BE2C (cell line): ENCODE measurements around the gene SORBS2.

Experiments used
- DNase-seq: peaks from one replicate; pipeline ENCODE4 v3.0.0-alpha.2; 2020
- H3K27me3 ChIP-seq: fragments of 250-450 bp; sonication (Bioruptor Pico); 2 replicates; pipeline ENCODE4 v1.5.1; 2020; ENCODE audit warnings: mild to moderate bottlenecking
- H3K36me3 ChIP-seq: fragments of 250-450 bp; sonication (Bioruptor Pico); 2 replicates; pipeline ENCODE4 v1.5.1; 2020; ENCODE audit warnings: mild to moderate bottlenecking
- H3K4me1 ChIP-seq: fragments of 250-450 bp; sonication (Bioruptor Pico); 2 replicates; pipeline ENCODE4 v1.5.1; 2020
- H3K4me3 ChIP-seq: 2 replicates; pipeline ENCODE4 v1.5.1; 2011; ENCODE audit warnings: low read depth, low read length
- H3K9me3 ChIP-seq: fragments of 250-450 bp; sonication (Bioruptor Pico); 2 replicates; pipeline ENCODE4 v1.5.1; 2020
- CTCF ChIP-seq: IDR thresholded peaks from 2 replicates; pipeline ENCODE4 v1.5.1; 2012; ENCODE audit warnings: mild to moderate bottlenecking, low read depth, low read length

SORBS2 gene

GRCh38 chr4:185651137-185651677, 160.8 kb downstream of the SORBS2 start:
- H3K4me3 ChIP-seq = no peak overlapping the region
- no peak for TF ChIP-seq CTCF
- H3K27me3 ChIP-seq = no peaks in the 10 kb centered on the region
- DNase-seq = no peak
- H3K36me3 ChIP-seq = peaks cover 3% of the 10 kb centered on the region
- no peaks in the 10 kb centered on the region for H3K4me1 ChIP-seq
- no peaks in the 10 kb centered on the region for H3K9me3 ChIP-seq

GRCh38 chr4:185648631-185649030, 163.4 kb downstream of the SORBS2 start:
- H3K36me3 ChIP-seq = peaks cover 3% of the 10 kb centered on the region
- H3K4me1 ChIP-seq = peaks cover 4% of the 10 kb centered on the region
- no peak for TF ChIP-seq CTCF
- H3K4me3 ChIP-seq = no peak overlapping the region
- H3K9me3 ChIP-seq = no peaks in the 10 kb centered on the region
- H3K27me3 ChIP-seq = no peaks in the 10 kb centered on the region
- DNase-seq = no peak

- Histone ChIP-seq H3K4me1 (peaks cover 4% of the 10 kb centered on the region), H3K27me3 (no peaks in the 10 kb centered on the region), H3K9me3 (no peaks in the 10 kb centered on the region), H3K4me3 (no peak overlapping the region), H3K36me3 (peaks cover 3% of the 10 kb centered on the region; the same call in 1 of the 2 replicates)
- no peak for DNase-seq
- TF ChIP-seq CTCF = no peak
Observed at GRCh38 chr4:185645403-185645802, 166.6 kb downstream of the SORBS2 start.

GRCh38 chr4:185644408-185644807, 167.6 kb downstream of the SORBS2 start:
- peaks cover 3% of the 10 kb centered on the region; the same call in 1 of the 2 replicates for H3K36me3 ChIP-seq
- H3K4me1 ChIP-seq = peaks cover 4% of the 10 kb centered on the region
- DNase-seq = peak; percentile 72
- H3K4me3 ChIP-seq = no peak overlapping the region
- H3K27me3 ChIP-seq = no peaks in the 10 kb centered on the region
- H3K9me3 ChIP-seq = no peaks in the 10 kb centered on the region
- no peak for TF ChIP-seq CTCF

GRCh38 chr4:185642907-185643306, 169.1 kb downstream of the SORBS2 start:
- no peak for DNase-seq
- no peak for TF ChIP-seq CTCF
- H3K4me1 ChIP-seq = peaks cover 4% of the 10 kb centered on the region
- no peaks in the 10 kb centered on the region for H3K27me3 ChIP-seq
- no peaks in the 10 kb centered on the region for H3K36me3 ChIP-seq
- H3K4me3 ChIP-seq = no peak overlapping the region
- H3K9me3 ChIP-seq = no peaks in the 10 kb centered on the region

GRCh38 chr4:185640811-185641675, 171.0 kb downstream of the SORBS2 start:
- peak; percentile 52 for TF ChIP-seq CTCF
- no peaks in the 10 kb centered on the region for H3K27me3 ChIP-seq
- peaks cover 4% of the 10 kb centered on the region for H3K4me1 ChIP-seq
- no peaks in the 10 kb centered on the region for H3K9me3 ChIP-seq
- peak; percentile 35 for DNase-seq
- H3K4me3 ChIP-seq = no peak overlapping the region
- no peaks in the 10 kb centered on the region for H3K36me3 ChIP-seq
